HG02798 (cell line): Measurements from ENCODE around the gene TINAGL1.

Experiments used
- ATAC-seq: cut with Tn5 transposase; IDR thresholded peaks from one replicate; pipeline ENCODE4 v1.9.1; 2021; ENCODE audit warnings: mild to moderate bottlenecking; ENCODE audit not compliant: unreplicated experiment, poor library complexity

The TINAGL1 gene

GRCh38 chr1:31567956-31568570 is 8.3 kb upstream of the TINAGL1 start:
- ATAC-seq: no peak

GRCh38 chr1:31568895-31569595 is 7.3 kb upstream of the TINAGL1 start:
- ATAC-seq: no peak

- no peak for ATAC-seq
Measured at GRCh38 chr1:31569596-31570173, 6.6 kb upstream of the TINAGL1 start.

- no peak for ATAC-seq
Measured at GRCh38 chr1:31570228-31570627, 6.1 kb upstream of the TINAGL1 start.

GRCh38 chr1:31570906-31571305 is 5.4 kb upstream of the TINAGL1 start:
- no peak for ATAC-seq

GRCh38 chr1:31571340-31572295 is 4.7 kb upstream of the TINAGL1 start:
- no peak for ATAC-seq

GRCh38 chr1:31572323-31573104 is 3.8 kb upstream of the TINAGL1 start:
- ATAC-seq: no peak

GRCh38 chr1:31573261-31573660 is 3.1 kb upstream of the TINAGL1 start:
- ATAC-seq: no peak

- ATAC-seq: no peak
Measured at GRCh38 chr1:31574749-31575368, 1.5 kb upstream of the TINAGL1 start.

- no peak for ATAC-seq
Measured at GRCh38 chr1:31575369-31576140, 760 bp upstream of the TINAGL1 start.

- ATAC-seq: no peak
Measured at GRCh38 chr1:31576743-31577455, 584 bp downstream of the TINAGL1 start.

GRCh38 chr1:31577515-31578192 is 1.3 kb downstream of the TINAGL1 start:
- ATAC-seq: no peak

GRCh38 chr1:31579374-31579773 is 3.1 kb downstream of the TINAGL1 start:
- ATAC-seq: no peak

GRCh38 chr1:31580513-31580870 is 4.2 kb downstream of the TINAGL1 start:
- no peak for ATAC-seq

GRCh38 chr1:31580891-31581603 is 4.7 kb downstream of the TINAGL1 start:
- no peak for ATAC-seq

- no peak for ATAC-seq
Measured at GRCh38 chr1:31581821-31582810, 5.8 kb downstream of the TINAGL1 start.
